ENCODE results near the gene BRD3. TPM values are rescaled to one million over a fixed set of nuclear protein-coding genes. Genes with fewer than 3 reads are reported as not detected.

The BRD3 gene
- total RNA-seq, 1 donor from 2014 or later = 39.6 TPM

- H3K9me3 ChIP-seq (ENCODE audit: insufficient read depth, low read depth, low read length) = no peaks in the 10 kb centered on the region
- H4K20me1 ChIP-seq (ENCODE audit: insufficient read depth, low read length) = peaks cover 56% of the 10 kb centered on the region
- H3K27me3 ChIP-seq (ENCODE audit: insufficient read depth, low read length) = no peaks in the 10 kb centered on the region
- Mint-ChIP-seq H3K36me3 (ENCODE audit: low read depth, unreplicated experiment) (peaks cover 8% of the 10 kb centered on the region), H3K4me3 (ENCODE audit: unreplicated experiment) (no peak overlapping the region), H3K9me3 (ENCODE audit: unreplicated experiment) (no peaks in the 10 kb centered on the region), H3K4me1 (ENCODE audit: low read depth, unreplicated experiment) (no peaks in the 10 kb centered on the region), H3K27ac (ENCODE audit: unreplicated experiment) (no peak overlapping the region), H3K27me3 (ENCODE audit: low read depth, unreplicated experiment) (no peaks in the 10 kb centered on the region)
- H3K4me1 ChIP-seq (ENCODE audit: insufficient read depth, low read length) = no peaks in the 10 kb centered on the region
- H3K36me3 ChIP-seq (ENCODE audit: insufficient read depth, low read length) = peaks cover 5% of the 10 kb centered on the region
- TF ChIP-seq EZH2 (IDR thresholded peaks at IDR 0.05; ENCODE audit: insufficient read depth, low read length) = no peak
- TF ChIP-seq, protein P1, sequence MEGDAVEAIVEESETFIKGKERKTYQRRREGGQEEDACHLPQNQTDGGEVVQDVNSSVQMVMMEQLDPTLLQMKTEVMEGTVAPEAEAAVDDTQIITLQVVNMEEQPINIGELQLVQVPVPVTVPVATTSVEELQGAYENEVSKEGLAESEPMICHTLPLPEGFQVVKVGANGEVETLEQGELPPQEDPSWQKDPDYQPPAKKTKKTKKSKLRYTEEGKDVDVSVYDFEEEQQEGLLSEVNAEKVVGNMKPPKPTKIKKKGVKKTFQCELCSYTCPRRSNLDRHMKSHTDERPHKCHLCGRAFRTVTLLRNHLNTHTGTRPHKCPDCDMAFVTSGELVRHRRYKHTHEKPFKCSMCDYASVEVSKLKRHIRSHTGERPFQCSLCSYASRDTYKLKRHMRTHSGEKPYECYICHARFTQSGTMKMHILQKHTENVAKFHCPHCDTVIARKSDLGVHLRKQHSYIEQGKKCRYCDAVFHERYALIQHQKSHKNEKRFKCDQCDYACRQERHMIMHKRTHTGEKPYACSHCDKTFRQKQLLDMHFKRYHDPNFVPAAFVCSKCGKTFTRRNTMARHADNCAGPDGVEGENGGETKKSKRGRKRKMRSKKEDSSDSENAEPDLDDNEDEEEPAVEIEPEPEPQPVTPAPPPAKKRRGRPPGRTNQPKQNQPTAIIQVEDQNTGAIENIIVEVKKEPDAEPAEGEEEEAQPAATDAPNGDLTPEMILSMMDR (IDR thresholded peaks at IDR 0.05; ENCODE audit: insufficient read depth, low read depth, low read length) = no peak
- H3K4me2 ChIP-seq (ENCODE audit: low read length) = no peak overlapping the region
- no peak overlapping the region for H3K27ac ChIP-seq (ENCODE audit: low read depth, low read length)
- no peak overlapping the region for H3K4me3 ChIP-seq (ENCODE audit: insufficient read depth, low read depth, low read length)
- H3K9ac ChIP-seq (ENCODE audit: low read length) = no peak overlapping the region
- H2AFZ ChIP-seq (ENCODE audit: low read depth, low read length) = no peak overlapping the region
- DNase-seq (ENCODE audit: low read depth) (no peak), FAIRE-seq (no peak)
- H3K79me2 ChIP-seq (ENCODE audit: insufficient read depth, low read length) = peaks cover 21% of the 10 kb centered on the region
Observed at GRCh38 chr9:134049772-134050588, 17.8 kb downstream of the BRD3 start.

GRCh38 chr9:134049236-134049635 is 18.6 kb downstream of the BRD3 start:
- no peak for FAIRE-seq

More at GRCh38 chr9:134049236-134049635, 18.6 kb downstream of the BRD3 start:
- Histone ChIP-seq H3K79me2 (ENCODE audit: insufficient read depth, low read length) (peaks cover 14% of the 10 kb centered on the region), H3K4me3 (ENCODE audit: insufficient read depth, low read depth, low read length) (no peak overlapping the region), H3K4me2 (ENCODE audit: low read length) (no peak overlapping the region), H3K9ac (ENCODE audit: low read length) (no peak overlapping the region), H4K20me1 (ENCODE audit: insufficient read depth, low read length) (peaks cover 56% of the 10 kb centered on the region), H3K9me3 (ENCODE audit: insufficient read depth, low read depth, low read length) (no peaks in the 10 kb centered on the region), H3K27me3 (ENCODE audit: insufficient read depth, low read length) (no peaks in the 10 kb centered on the region), H3K27ac (ENCODE audit: low read depth, low read length) (no peak overlapping the region), H3K4me1 (ENCODE audit: insufficient read depth, low read length) (no peaks in the 10 kb centered on the region), H2AFZ (ENCODE audit: low read depth, low read length) (no peak overlapping the region), H3K36me3 (ENCODE audit: insufficient read depth, low read length) (peaks cover 8% of the 10 kb centered on the region)
- Mint-ChIP-seq H3K4me3 (ENCODE audit: unreplicated experiment) (no peak overlapping the region), H3K27me3 (ENCODE audit: low read depth, unreplicated experiment) (no peaks in the 10 kb centered on the region), H3K36me3 (ENCODE audit: low read depth, unreplicated experiment) (peaks cover 8% of the 10 kb centered on the region), H3K9me3 (ENCODE audit: unreplicated experiment) (no peaks in the 10 kb centered on the region), H3K27ac (ENCODE audit: unreplicated experiment) (no peak overlapping the region), H3K4me1 (ENCODE audit: low read depth, unreplicated experiment) (no peaks in the 10 kb centered on the region)
- TF ChIP-seq, protein P1 (IDR thresholded peaks at IDR 0.05; ENCODE audit: insufficient read depth, low read depth, low read length) = no peak
- no peak for TF ChIP-seq EZH2 (IDR thresholded peaks at IDR 0.05; ENCODE audit: insufficient read depth, low read length)
- DNase-seq (ENCODE audit: low read depth) = no peak

Measured in astrocyte (in vitro differentiated cells and primary cell).